CD4-positive, alpha-beta T cell (primary cell): ENCODE data around the gene MRPL1. TPM values are rescaled to one million over a fixed set of nuclear protein-coding genes. Genes with fewer than 3 reads are reported as not detected.
A peak's percentile ranks its signal among the peaks of the same experiment; 100 is the strongest.

Source experiments
- ATAC-seq: fragments of 200-7000 bp; cut with Tn5 transposase; one replicate; pipeline ENCODE4 v1.10.0; 2022; ENCODE audit warnings: mild to moderate bottlenecking; ENCODE audit not compliant: poor library complexity
- CTCF ChIA-PET: fragments of 350-600 bp; sonication (Branson Sonifier 250); formaldehyde crosslinking; loops from one replicate; lab custom pipeline; 2021; ENCODE audit warnings: antibody characterized with exemption, inconsistent platforms; lab: Charles Lee
- POLR2A ChIA-PET: fragments of 350-600 bp; sonication (Branson Sonifier 250); formaldehyde crosslinking; loops from one replicate; lab custom pipeline; 2021; ENCODE audit warnings: antibody characterized with exemption, inconsistent platforms; lab: Charles Lee
- DNase-seq, 14 experiments: peaks; one replicate each; pipeline ENCODE4 v3.0.0-alpha.2; 2013 to 2020; ENCODE audit warnings: mixed read lengths in 2 of 14
- H3K27ac ChIP-seq, 2 donors: one replicate each; pipeline versions ENCODE4 v1.5.1 to v1.7.0; 2013; ENCODE audit warnings: low read length in 2 of 2, low read depth in 1 of 2, mild to moderate bottlenecking in 1 of 2
- H3K27me3 ChIP-seq, 2 experiments: 1 replicate in 1 of 2; 2 replicates in 1 of 2; pipeline versions ENCODE4 v1.6.1 to v1.7.0; 2013; ENCODE audit warnings: low read length in 2 of 2, control low read depth in 1 of 2, mild to moderate bottlenecking in 1 of 2, moderate library complexity in 1 of 2; ENCODE audit not compliant: insufficient read depth in 2 of 2, control insufficient read depth in 1 of 2
- H3K36me3 ChIP-seq: one replicate; pipeline ENCODE4 v1.6.1; 2013; ENCODE audit warnings: low read length, control low read depth; ENCODE audit not compliant: insufficient read depth
- H3K4me1 ChIP-seq: one replicate; pipeline ENCODE4 v1.6.1; 2013; ENCODE audit warnings: low read length, control low read depth; ENCODE audit not compliant: insufficient read depth
- H3K4me3 ChIP-seq: one replicate; pipeline ENCODE4 v1.5.1; 2013; ENCODE audit warnings: mild to moderate bottlenecking, low read length, moderate library complexity
- H3K9me3 ChIP-seq, 2 experiments: 1 replicate in 1 of 2; 2 replicates in 1 of 2; pipeline versions ENCODE4 v1.6.1 to v1.7.0; 2013; ENCODE audit warnings: low read length in 2 of 2, mild to moderate bottlenecking in 2 of 2, control low read depth in 1 of 2, moderate library complexity in 1 of 2; ENCODE audit not compliant: control insufficient read depth in 1 of 2, insufficient read depth in 1 of 2
- H3K27ac Mint-ChIP-seq: one replicate; pipeline ENCODE4 v1.8.0; 2020; ENCODE audit warnings: mixed read lengths
- H3K27me3 Mint-ChIP-seq: one replicate; pipeline ENCODE4 v1.8.0; 2021; ENCODE audit warnings: mixed read lengths
- H3K36me3 Mint-ChIP-seq: one replicate; pipeline ENCODE4 v1.8.0; 2021; ENCODE audit warnings: low read depth, mixed read lengths
- H3K4me1 Mint-ChIP-seq: one replicate; pipeline ENCODE4 v1.8.0; 2021; ENCODE audit warnings: low read depth, mixed read lengths
- H3K4me3 Mint-ChIP-seq: one replicate; pipeline ENCODE4 v1.8.0; 2020; ENCODE audit warnings: mild to moderate bottlenecking, mixed read lengths
- H3K9me3 Mint-ChIP-seq: one replicate; pipeline ENCODE4 v1.8.0; 2020; ENCODE audit warnings: mixed read lengths
- intact Hi-C, 2 experiments: fragments of 100-400 bp; cut with DNase I in 1 of 2; cut with micrococcal nuclease in 1 of 2; formaldehyde crosslinking; loops; one replicate each; pipeline versions ENCODE4 v1.15.1 to v1.9.0; 2023 to 2025; cut with DNase I, micrococcal nuclease
- total RNA-seq, 174 experiments: library from RNA in 2 of 174; stranded (reverse) in 2 of 174; gene quantifications; one replicate each; pipeline ENCODE4 v1.2.3 and lab custom pipeline; 2021 to 2026
- TF ChIP-seq, protein P1 (sequence below): fragments of 200-600 bp; IDR thresholded peaks from one replicate; pipeline ENCODE4 v1.8.0; 2022; ENCODE audit warnings: antibody characterized with exemption, mild to moderate bottlenecking

MRPL1 gene
- total RNA-seq, 2 experiments from 2014 or later, result 14.8 to 17.5 TPM

- H3K4me3 ChIP-seq, result no peak overlapping the region
- no peak for DNase-seq
- ChIA-PET POLR2A (no interaction called here), CTCF (no interaction called here)
- intact Hi-C loops, result no loop called here
- H3K9me3 Mint-ChIP-seq, result no peaks in the 10 kb centered on the region
- H3K27me3 ChIP-seq, result no peaks in the 10 kb centered on the region
- H3K4me1 Mint-ChIP-seq, result peaks cover 26% of the 10 kb centered on the region
- H3K36me3 Mint-ChIP-seq, result peaks cover 65% of the 10 kb centered on the region
- no peaks in the 10 kb centered on the region for H3K27me3 Mint-ChIP-seq
- no peak overlapping the region for H3K4me3 Mint-ChIP-seq
- H3K27ac ChIP-seq, result no peak overlapping the region
- TF ChIP-seq, protein P1, sequence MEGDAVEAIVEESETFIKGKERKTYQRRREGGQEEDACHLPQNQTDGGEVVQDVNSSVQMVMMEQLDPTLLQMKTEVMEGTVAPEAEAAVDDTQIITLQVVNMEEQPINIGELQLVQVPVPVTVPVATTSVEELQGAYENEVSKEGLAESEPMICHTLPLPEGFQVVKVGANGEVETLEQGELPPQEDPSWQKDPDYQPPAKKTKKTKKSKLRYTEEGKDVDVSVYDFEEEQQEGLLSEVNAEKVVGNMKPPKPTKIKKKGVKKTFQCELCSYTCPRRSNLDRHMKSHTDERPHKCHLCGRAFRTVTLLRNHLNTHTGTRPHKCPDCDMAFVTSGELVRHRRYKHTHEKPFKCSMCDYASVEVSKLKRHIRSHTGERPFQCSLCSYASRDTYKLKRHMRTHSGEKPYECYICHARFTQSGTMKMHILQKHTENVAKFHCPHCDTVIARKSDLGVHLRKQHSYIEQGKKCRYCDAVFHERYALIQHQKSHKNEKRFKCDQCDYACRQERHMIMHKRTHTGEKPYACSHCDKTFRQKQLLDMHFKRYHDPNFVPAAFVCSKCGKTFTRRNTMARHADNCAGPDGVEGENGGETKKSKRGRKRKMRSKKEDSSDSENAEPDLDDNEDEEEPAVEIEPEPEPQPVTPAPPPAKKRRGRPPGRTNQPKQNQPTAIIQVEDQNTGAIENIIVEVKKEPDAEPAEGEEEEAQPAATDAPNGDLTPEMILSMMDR, result no peak
- no peak for ATAC-seq
- H3K27ac Mint-ChIP-seq, result no peak overlapping the region
- peaks cover 41% of the 10 kb centered on the region for H3K36me3 ChIP-seq
- H3K9me3 ChIP-seq, result no peaks in the 10 kb centered on the region
- H3K4me1 ChIP-seq, result peaks cover 9% of the 10 kb centered on the region
Measured at GRCh38 chr4:77872723-77873445, 10.3 kb downstream of the MRPL1 start.

- ChIA-PET POLR2A (no interaction called here), CTCF (no interaction called here)
- TF ChIP-seq, protein P1, result no peak
- H3K27ac Mint-ChIP-seq, result no peak overlapping the region
- H3K9me3 Mint-ChIP-seq, result no peaks in the 10 kb centered on the region
- no peaks in the 10 kb centered on the region for H3K27me3 Mint-ChIP-seq
- Histone ChIP-seq H3K36me3 (peaks cover 52% of the 10 kb centered on the region), H3K9me3 (no peaks in the 10 kb centered on the region), H3K4me1 (no peaks in the 10 kb centered on the region), H3K27ac (no peak overlapping the region), H3K27me3 (no peaks in the 10 kb centered on the region), H3K4me3 (no peak overlapping the region)
- ATAC-seq (peak; percentile 17), DNase-seq (peak in 2 of 14 experiments; percentile 40 to 51)
- peaks cover 84% of the 10 kb centered on the region for H3K36me3 Mint-ChIP-seq
- H3K4me1 Mint-ChIP-seq, result peaks cover 30% of the 10 kb centered on the region
- H3K4me3 Mint-ChIP-seq, result no peak overlapping the region
- intact Hi-C loops, result no loop called here
Measured at GRCh38 chr4:77877167-77877566, 14.5 kb downstream of the MRPL1 start.

- DNase-seq (no peak), ATAC-seq (no peak)
- no peaks in the 10 kb centered on the region for H3K27me3 ChIP-seq
- H3K27ac Mint-ChIP-seq, result no peak overlapping the region
- H3K27ac ChIP-seq, result no peak overlapping the region
- POLR2A ChIA-PET, result interaction anchor here (1.4 to 1.5 kb wide), 2 partner anchors 16 to 58 kb away, joined by 4 to 6 read pairs; partner anchors contain the start of gene MRPL1
- H3K9me3 Mint-ChIP-seq, result no peaks in the 10 kb centered on the region
- H3K4me3 Mint-ChIP-seq, result no peak overlapping the region
- CTCF ChIA-PET, result no interaction called here
- no peaks in the 10 kb centered on the region for H3K4me1 ChIP-seq
- no peaks in the 10 kb centered on the region for H3K9me3 ChIP-seq
- no peaks in the 10 kb centered on the region for H3K27me3 Mint-ChIP-seq
- H3K4me1 Mint-ChIP-seq, result peaks cover 30% of the 10 kb centered on the region
- peaks cover 47% of the 10 kb centered on the region for H3K36me3 ChIP-seq
- TF ChIP-seq, protein P1, result no peak
- peaks cover 91% of the 10 kb centered on the region for H3K36me3 Mint-ChIP-seq
- no peak overlapping the region for H3K4me3 ChIP-seq
- intact Hi-C loops, result no loop called here
Measured at GRCh38 chr4:77877771-77878565, 15.3 kb downstream of the MRPL1 start.
